H1 (cell line): ENCODE results near the gene CTDSP1. TPM values are rescaled to one million over a fixed set of nuclear protein-coding genes. Genes with fewer than 3 reads are reported as not detected.

Experiments
- CTCF ChIA-PET: fragments of 300-600 bp; sonication (Branson Sonifier 250); formaldehyde crosslinking; loops from one replicate; lab custom pipeline; 2021; ENCODE audit not compliant: partially characterized antibody; lab: Charles Lee
- POLR2A ChIA-PET: fragments of 300-600 bp; sonication (Branson Sonifier 250); formaldehyde crosslinking; loops from one replicate; lab custom pipeline; 2021; ENCODE audit warnings: inconsistent platforms; ENCODE audit not compliant: partially characterized antibody; lab: Charles Lee
- DNase-seq, 2 experiments: peaks; one replicate each; pipeline versions ENCODE4 v3.0.0 to v3.0.0-alpha.2; 2010 to 2022; ENCODE audit warnings: low spot score in 2 of 2, low read depth in 1 of 2, mixed read lengths in 1 of 2
- FAIRE-seq: peaks from 2 replicates; lab custom pipeline; 2011; peaks lifted over from hg19 to GRCh38; lab: Jason Lieb, UNC
- H2AFZ ChIP-seq: 2 replicates; pipeline ENCODE4 v1.8.1; 2012; ENCODE audit warnings: low read length, inconsistent platforms
- H2AK5ac ChIP-seq: 2 replicates; pipeline ENCODE4 v1.6.1; 2013; ENCODE audit warnings: low read depth, low read length
- H2BK120ac ChIP-seq: replicated peaks from 2 replicates; pipeline ENCODE3; 2013; ENCODE audit warnings: low read depth, low read length, inconsistent platforms
- H2BK12ac ChIP-seq: 2 replicates; pipeline ENCODE4 v1.6.1; 2013; ENCODE audit warnings: low read depth, low read length
- H2BK15ac ChIP-seq: 2 replicates; pipeline ENCODE4 v1.6.1; 2013; ENCODE audit warnings: low read length
- H2BK20ac ChIP-seq: 2 replicates; pipeline ENCODE4 v1.6.1; 2013; ENCODE audit warnings: low read length
- H2BK5ac ChIP-seq: 2 replicates; pipeline ENCODE4 v1.6.1; 2013; ENCODE audit warnings: low read depth, low read length
- H3K14ac ChIP-seq: 2 replicates; pipeline ENCODE4 v1.6.1; 2013; ENCODE audit warnings: inconsistent platforms; ENCODE audit not compliant: insufficient read length
- H3K18ac ChIP-seq: 2 replicates; pipeline ENCODE4 v1.6.1; 2013; ENCODE audit warnings: low read length; ENCODE audit errors: extremely low read depth
- H3K23ac ChIP-seq: 2 replicates; pipeline ENCODE4 v1.6.1; 2013; ENCODE audit warnings: inconsistent platforms; ENCODE audit not compliant: insufficient read length
- H3K23me2 ChIP-seq: 2 replicates; pipeline ENCODE4 v1.6.1; 2013; ENCODE audit warnings: low read depth, low read length
- H3K27ac ChIP-seq: 2 replicates; pipeline ENCODE4 v1.6.1; 2011; ENCODE audit warnings: low read depth, low read length, inconsistent platforms
- H3K27me3 ChIP-seq, 4 experiments: replicated peaks in 1 of 4; 1 replicate in 1 of 4; 2 replicates in 3 of 4; pipeline versions ENCODE4 v1.6.1 to v1.8.1; 2011 to 2013; ENCODE audit warnings: low read length in 3 of 4, mild to moderate bottlenecking in 3 of 4, inconsistent platforms in 2 of 4, mixed read lengths in 2 of 4, moderate library complexity in 1 of 4; ENCODE audit not compliant: control insufficient read depth in 3 of 4, insufficient read depth in 3 of 4; ENCODE audit errors: extremely low read depth in 1 of 4
- H3K36me3 ChIP-seq, 4 experiments: 2 replicates each; pipeline versions ENCODE4 v1.6.1 to v1.8.1; 2011 to 2013; ENCODE audit warnings: mild to moderate bottlenecking in 4 of 4, low read length in 3 of 4, moderate library complexity in 2 of 4, control low read depth in 1 of 4, inconsistent platforms in 1 of 4; ENCODE audit not compliant: insufficient read depth in 4 of 4, control insufficient read depth in 2 of 4
- H3K4ac ChIP-seq: replicated peaks from 2 replicates; pipeline ENCODE3; 2013; ENCODE audit warnings: low read length, low read depth, mixed read lengths, inconsistent platforms; ENCODE audit not compliant: insufficient read length
- H3K4me1 ChIP-seq, 4 experiments: replicated peaks in 1 of 4; 1 replicate in 1 of 4; 2 replicates in 3 of 4; pipeline versions ENCODE4 v1.6.1 to v1.8.1; 2011 to 2013; ENCODE audit warnings: low read length in 3 of 4, inconsistent platforms in 2 of 4, mixed read lengths in 1 of 4; ENCODE audit not compliant: insufficient read depth in 4 of 4, control insufficient read depth in 3 of 4
- H3K4me2 ChIP-seq, 2 experiments: 2 replicates each; pipeline versions ENCODE4 v1.6.1 to v1.8.1; 2011 to 2013; ENCODE audit warnings: low read depth in 2 of 2, low read length in 2 of 2, control low read depth in 1 of 2, inconsistent platforms in 1 of 2, mild to moderate bottlenecking in 1 of 2; ENCODE audit not compliant: insufficient read depth in 1 of 2
- H3K4me3 ChIP-seq, 4 experiments: fragments of 200-600, 300-600 bp in 1 of 4; sonication (generic), shearing (Covaris generic), sonication (Bioruptor Twin) in 1 of 4; 2 replicates each; pipeline versions ENCODE4 v1.5.1 to v1.8.1; 2011 to 2016; ENCODE audit warnings: low read length in 4 of 4, low read depth in 3 of 4, control low read depth in 2 of 4, inconsistent platforms in 2 of 4, mild to moderate bottlenecking in 2 of 4, mixed read lengths in 1 of 4, moderate library complexity in 1 of 4; ENCODE audit not compliant: insufficient read depth in 2 of 4; ENCODE audit errors: extremely low read depth in 1 of 4
- H3K56ac ChIP-seq: replicated peaks from 2 replicates; pipeline ENCODE3; 2013; ENCODE audit warnings: low read depth, mild to moderate bottlenecking, mixed read lengths, low read length, inconsistent platforms; ENCODE audit not compliant: insufficient read length
- H3K79me1 ChIP-seq: 2 replicates; pipeline ENCODE4 v1.6.1; 2013; ENCODE audit warnings: low read depth, low read length, control low read depth
- H3K79me2 ChIP-seq, 2 experiments: 2 replicates each; pipeline versions ENCODE4 v1.6.1 to v1.8.1; 2012 to 2013; ENCODE audit warnings: low read length in 2 of 2, mild to moderate bottlenecking in 2 of 2, inconsistent platforms in 1 of 2; ENCODE audit not compliant: insufficient read depth in 2 of 2, control insufficient read depth in 1 of 2
- H3K9ac ChIP-seq, 4 experiments: replicated peaks in 1 of 4; 1 replicate in 1 of 4; 2 replicates in 3 of 4; pipeline versions ENCODE4 v1.6.1 to v1.8.1; 2011 to 2013; ENCODE audit warnings: low read depth in 3 of 4, low read length in 3 of 4, control low read depth in 2 of 4, mild to moderate bottlenecking in 2 of 4, moderate library complexity in 2 of 4, inconsistent platforms in 1 of 4; ENCODE audit errors: extremely low read depth in 1 of 4
- H3K9me3 ChIP-seq, 2 experiments: 2 replicates each; pipeline versions ENCODE4 v1.6.1 to v1.8.1; 2012 to 2013; ENCODE audit warnings: mild to moderate bottlenecking in 2 of 2, moderate library complexity in 2 of 2, control low read depth in 1 of 2, inconsistent platforms in 1 of 2, low read depth in 1 of 2, low read length in 1 of 2, mixed read lengths in 1 of 2; ENCODE audit not compliant: insufficient read depth in 2 of 2
- H4K20me1 ChIP-seq, 2 experiments: replicated peaks in 1 of 2; 2 replicates each; pipeline versions ENCODE3 to v1.8.1; 2011 to 2013; ENCODE audit warnings: inconsistent platforms in 2 of 2, low read length in 2 of 2, mild to moderate bottlenecking in 1 of 2; ENCODE audit not compliant: insufficient read depth in 2 of 2, control insufficient read depth in 1 of 2
- H4K5ac ChIP-seq: 2 replicates; pipeline ENCODE4 v1.6.1; 2013; ENCODE audit warnings: low read length, low read depth, mixed read lengths, inconsistent platforms; ENCODE audit not compliant: insufficient read length
- H4K8ac ChIP-seq: 2 replicates; pipeline ENCODE4 v1.8.0; 2013; ENCODE audit warnings: mild to moderate bottlenecking, moderate library complexity, low read length, inconsistent platforms; ENCODE audit not compliant: insufficient read depth; ENCODE audit errors: extremely low read depth
- H4K91ac ChIP-seq: replicated peaks from 2 replicates; pipeline ENCODE3; 2013; ENCODE audit warnings: low read length, mixed read lengths, inconsistent platforms; ENCODE audit not compliant: insufficient read length
- ATF2 ChIP-seq: IDR thresholded peaks from 2 replicates; pipeline ENCODE4 v1.6.1; 2012; ENCODE audit warnings: low read length, inconsistent platforms
- BACH1 ChIP-seq: IDR thresholded peaks from 2 replicates; pipeline ENCODE4 v1.6.1; 2012; ENCODE audit warnings: low read length, improper control_type of control experiment
- KDM4A ChIP-seq: IDR thresholded peaks from one replicate; pipeline ENCODE4 v1.7.1; 2012; ENCODE audit warnings: low read depth, mild to moderate bottlenecking, moderate library complexity, low read length, inconsistent platforms; ENCODE audit not compliant: severe bottlenecking
- NANOG ChIP-seq: IDR thresholded peaks from 2 replicates; pipeline ENCODE4 v1.6.1; 2011; ENCODE audit warnings: low read length, low read depth, mild to moderate bottlenecking, inconsistent platforms; ENCODE audit not compliant: insufficient read depth, poor library complexity, severe bottlenecking
- POLR2AphosphoS5 ChIP-seq: IDR thresholded peaks from 2 replicates; pipeline ENCODE4 v1.6.1; 2011; ENCODE audit warnings: low read depth, low read length
- SP1 ChIP-seq: IDR thresholded peaks from 2 replicates; pipeline ENCODE4 v1.6.1; 2011; ENCODE audit warnings: low read depth, low read length
- SUZ12 ChIP-seq: fragments of 200-600 bp; sonication (generic); IDR thresholded peaks from 2 replicates; pipeline ENCODE4 v1.6.1; 2012; ENCODE audit warnings: mild to moderate bottlenecking, inconsistent platforms, low read length, moderate library complexity, mixed read lengths
- TAF7 ChIP-seq: optimal IDR thresholded peaks from 2 replicates; pipeline ENCODE3; 2011; ENCODE audit warnings: low read depth, mild to moderate bottlenecking, inconsistent platforms, low read length, moderate library complexity, borderline replicate concordance
- WGBS, 2 experiments: shearing (Covaris generic) in 1 of 2; methylation state at CpG; one replicate each; pipeline versions ENCODE4 v1.1.6 to v1.1.7; 2013 to 2015; ENCODE audit warnings: low lambda C conversion rate in 2 of 2, mixed read lengths in 2 of 2, inconsistent platforms in 1 of 2, low coverage in 1 of 2, missing lambda C conversion rate in 1 of 2; ENCODE audit not compliant: insufficient replicate concordance in 2 of 2, insufficient coverage in 1 of 2, insufficient read length in 1 of 2; ENCODE audit errors: extremely low coverage in 1 of 2, missing lambda C conversion rate in 1 of 2; 5-methylcytosine and 5-hydroxymethylcytosine counted together
- polyA plus RNA-seq, 7 experiments: library from polyadenylated mRNA; depleted of rRNA in 3 of 7; stranded (reverse) in 5 of 7; unstranded in 2 of 7; fragments of >200 nt in 5 of 7; fragments of 200-250 nt in 2 of 7; gene quantifications; 1 replicate in 5 of 7; 2 replicates in 1 of 7; 4 replicates in 1 of 7; pipeline versions ENCODE4 v1.2.1 to v1.2.3, GENCODE V29; 2011 to 2013; ENCODE audit warnings: missing spikeins in 2 of 7, mixed read lengths in 2 of 7
- total RNA-seq: library from RNA; stranded (reverse); fragmentation: NEBNext Ultra II Directional; extraction: Animal tissue kit (Norgen Biotek cat#: 25700); gene quantifications from 2 replicates; pipeline ENCODE4 v1.2.1, GENCODE V29; 2021
- TF ChIP-seq, protein P1 (sequence below): IDR thresholded peaks from 2 replicates; pipeline ENCODE4 v1.6.1; 2012; ENCODE audit warnings: inconsistent platforms

The CTDSP1 gene
- total and polyA plus RNA-seq, 2 of the 8 experiments (the other 6 are each of a cell fraction or from before 2014, with no cell fraction given), result 20.3 to 35.2 TPM

DNA sequence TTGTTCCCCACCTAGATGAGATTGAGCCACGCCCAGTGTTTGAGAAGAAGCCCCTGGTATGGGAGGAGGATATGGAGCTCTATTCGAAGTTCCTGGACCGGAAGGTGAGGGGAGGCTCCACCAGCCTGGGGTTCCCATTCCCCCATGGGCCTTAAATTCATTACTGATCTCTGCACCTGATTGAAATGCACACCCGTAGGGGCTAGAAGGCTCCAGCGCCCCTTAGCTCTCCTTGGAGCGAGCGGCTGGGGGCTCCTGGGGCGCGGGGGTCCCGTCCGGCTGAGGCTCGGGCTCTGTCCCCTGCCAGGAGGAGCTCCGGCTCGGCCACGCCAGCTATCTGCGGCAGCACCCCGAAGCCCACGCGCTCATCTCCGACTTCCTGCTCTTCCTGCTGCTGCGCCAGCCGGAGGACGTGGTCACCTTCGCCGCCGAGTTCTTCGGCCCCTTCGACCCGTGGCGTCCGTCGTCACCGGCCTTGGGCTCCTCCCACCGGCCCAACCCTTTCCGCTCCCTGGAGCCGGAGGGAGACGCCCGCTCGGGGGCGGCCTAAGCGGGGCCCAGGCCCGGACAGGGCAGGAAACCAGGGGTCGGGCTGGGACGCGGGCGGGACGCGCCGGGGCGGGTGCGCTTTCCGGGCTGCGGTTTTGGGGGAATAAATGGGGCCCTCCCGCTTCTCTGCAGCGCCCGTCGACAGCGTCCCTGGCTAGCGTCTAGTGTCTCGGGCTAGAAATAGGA, 32.1 kb upstream of the CTDSP1 start:
- FAIRE-seq (no peak), DNase-seq (peak; percentile 34 to 89)
- peak overlapping the region; percentile 68; the same call in 1 of the 2 replicates for H2BK5ac ChIP-seq
- no peaks in the 10 kb centered on the region for H3K9me3 ChIP-seq
- no peaks in the 10 kb centered on the region for H3K27me3 ChIP-seq
- no peaks in the 10 kb centered on the region for H3K36me3 ChIP-seq
- H3K79me2 ChIP-seq, result no peaks in the 10 kb centered on the region
- peak overlapping the region; percentile 42 for H3K56ac ChIP-seq
- no peak overlapping the region for H2BK120ac ChIP-seq
- 9% methylated on average over 48 of the region's 60 CpGs; no CpG with 5 or more reads in 1 of the 2 experiments for WGBS, 2 experiments
- H3K4me2 ChIP-seq, result peak overlapping the region; percentile 68 to 79
- ChIA-PET CTCF (interaction anchor here (0.8 to 2.6 kb wide), 9 partner anchors 10 to 74 kb away, joined by 3 to 12 read pairs (median 5); partner anchors contain the start of gene CATIP), POLR2A (interaction anchor here (0.6 to 1.9 kb wide), 9 partner anchors 10 to 97 kb away, joined by 3 to 15 read pairs (median 4); partner anchors contain the start of genes AAMP, CATIP and PNKD)
- H3K27ac ChIP-seq, result peak overlapping the region; percentile 46; the same call in 1 of the 2 replicates
- H4K5ac ChIP-seq, result peak overlapping the region; percentile 51
- 0 out of 2 replicates have a peak overlapping the region, but pooled peaks have one; percentile 15 for H4K8ac ChIP-seq
- H3K23me2 ChIP-seq, result peaks cover 7% of the 10 kb centered on the region; the same call in 1 of the 2 replicates
- H2BK15ac ChIP-seq, result no peak overlapping the region; the same call in 1 of the 2 replicates
- no peaks in the 10 kb centered on the region for H3K79me1 ChIP-seq
- H3K9ac ChIP-seq, result peak overlapping the region; percentile 12 to 50 (median 44); a peak in 6 of 7 replicates
- H3K23ac ChIP-seq, result no peak overlapping the region
- H3K4me3 ChIP-seq, result peak overlapping the region; percentile 49 to 71 (median 56)
- no peak overlapping the region for H2AK5ac ChIP-seq
- no peak overlapping the region for H2BK20ac ChIP-seq
- H3K4me1 ChIP-seq, result peaks cover 0 to 3% (median 0%) of the 10 kb centered on the region in 4 experiments; a peak in 3 of 7 replicates
- H4K91ac ChIP-seq, result peak overlapping the region; percentile 92
- peak overlapping the region; percentile 96 for H3K18ac ChIP-seq
- peak overlapping the region; percentile 45 for H3K14ac ChIP-seq
- peak overlapping the region; percentile 14 for H3K4ac ChIP-seq
- peak overlapping the region; percentile 43; the same call in 1 of the 2 replicates for H2BK12ac ChIP-seq
- no peaks in the 10 kb centered on the region for H4K20me1 ChIP-seq
- H2AFZ ChIP-seq, result no peak overlapping the region; the same call in 1 of the 2 replicates
- TF ChIP-seq NANOG (no peak), POLR2AphosphoS5 (peak; percentile 80), BACH1 (no peak), TAF7 (no peak), ATF2 (no peak), KDM4A (peak; percentile 85), SP1 (no peak), SUZ12 (no peak)
- TF ChIP-seq, protein P1, sequence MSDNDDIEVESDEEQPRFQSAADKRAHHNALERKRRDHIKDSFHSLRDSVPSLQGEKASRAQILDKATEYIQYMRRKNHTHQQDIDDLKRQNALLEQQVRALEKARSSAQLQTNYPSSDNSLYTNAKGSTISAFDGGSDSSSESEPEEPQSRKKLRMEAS, result peak; percentile 53
